HEK293 (cell line): ENCODE measurements around the gene ESR1.

Source experiments
- CTCF ChIA-PET: fragments of 350-600 bp; formaldehyde crosslinking; extraction: SDS; loops from one replicate; lab custom pipeline; 2021; ENCODE audit warnings: antibody characterized with exemption; lab: Yijun Ruan, JAX
- POLR2A ChIA-PET: fragments of 300-600 bp; formaldehyde crosslinking; extraction: SDS; loops from one replicate; lab custom pipeline; 2020; ENCODE audit warnings: antibody characterized with exemption, inconsistent platforms; lab: Yijun Ruan, JAX
- H3K27ac ChIP-seq: fragments of 200-500 bp; sonication (Bioruptor generic); 2 replicates; pipeline ENCODE4 v1.5.1; 2014; ENCODE audit warnings: low read depth, low read length, control low read depth, inconsistent platforms; ENCODE audit errors: extremely low read depth
- H3K36me3 ChIP-seq, 2 experiments: fragments of 200-500 bp in 1 of 2; sonication (Bioruptor generic) in 1 of 2; 1 replicate in 1 of 2; 2 replicates in 1 of 2; pipeline ENCODE4 v1.5.1; 2014 to 2017; ENCODE audit warnings: inconsistent platforms in 2 of 2, low read length in 2 of 2; ENCODE audit not compliant: control insufficient read depth in 2 of 2, insufficient read depth in 1 of 2
- H3K4me1 ChIP-seq: fragments of 200-500 bp; sonication (Bioruptor generic); 2 replicates; pipeline ENCODE4 v1.5.1; 2014; ENCODE audit warnings: mild to moderate bottlenecking, low read length, inconsistent platforms; ENCODE audit not compliant: control insufficient read depth, insufficient read depth
- H3K4me3 ChIP-seq: 2 replicates; pipeline ENCODE4 v1.5.1; 2011; ENCODE audit warnings: low read depth, mild to moderate bottlenecking, control low read depth, low read length, moderate library complexity
- H3K9me3 ChIP-seq: fragments of 200-500 bp; sonication (Bioruptor generic); 2 replicates; pipeline ENCODE4 v1.5.1; 2014; ENCODE audit warnings: low read depth, low read length, inconsistent platforms; ENCODE audit not compliant: control insufficient read depth, insufficient read depth
- EGR2 ChIP-seq: fragments of 450-650 bp; formaldehyde crosslinking; IDR thresholded peaks from 2 replicates; pipeline ENCODE4 v1.5.1; 2016; ENCODE audit warnings: low read depth, missing biosample characterization, missing genetic modification characterization
- GLI4 ChIP-seq: fragments of 450-650 bp; formaldehyde crosslinking; IDR thresholded peaks from 2 replicates; pipeline ENCODE4 v1.5.1; 2016; ENCODE audit warnings: missing biosample characterization, missing genetic modification characterization
- KLF9 ChIP-seq: fragments of 450-650 bp; formaldehyde crosslinking; IDR thresholded peaks from 2 replicates; pipeline ENCODE4 v1.5.1; 2016; ENCODE audit warnings: missing biosample characterization, missing genetic modification characterization, low read depth
- TCF7L2 ChIP-seq: IDR thresholded peaks from 2 replicates; pipeline ENCODE4 v1.6.1; 2011; ENCODE audit warnings: low read depth, mild to moderate bottlenecking, inconsistent platforms, low read length, moderate library complexity, borderline replicate concordance
- YY1 ChIP-seq: fragments of 450-650 bp; formaldehyde crosslinking; IDR thresholded peaks from 2 replicates; pipeline ENCODE4 v1.5.1; 2018; ENCODE audit warnings: missing biosample characterization, missing genetic modification characterization
- YY2 ChIP-seq: fragments of 450-650 bp; formaldehyde crosslinking; IDR thresholded peaks from 2 replicates; pipeline ENCODE4 v1.5.1; 2016; ENCODE audit warnings: missing biosample characterization, missing genetic modification characterization
- ZBTB1 ChIP-seq: fragments of 450-650 bp; formaldehyde crosslinking; IDR thresholded peaks from 2 replicates; pipeline ENCODE4 v1.5.1; 2016; ENCODE audit warnings: missing biosample characterization, missing genetic modification characterization
- ZBTB20 ChIP-seq: fragments of 450-650 bp; formaldehyde crosslinking; IDR thresholded peaks from 2 replicates; pipeline ENCODE4 v1.5.1; 2016; ENCODE audit warnings: missing biosample characterization, missing genetic modification characterization
- ZBTB8A ChIP-seq: fragments of 450-650 bp; formaldehyde crosslinking; IDR thresholded peaks from 2 replicates; pipeline ENCODE4 v1.5.1; 2016; ENCODE audit warnings: missing biosample characterization, missing genetic modification characterization
- ZFP41 ChIP-seq: fragments of 450-650 bp; formaldehyde crosslinking; IDR thresholded peaks from 2 replicates; pipeline ENCODE4 v1.5.1; 2016; ENCODE audit warnings: missing biosample characterization, missing genetic modification characterization, borderline replicate concordance
- ZNF133 ChIP-seq: fragments of 450-650 bp; formaldehyde crosslinking; IDR thresholded peaks from 2 replicates; pipeline ENCODE4 v1.5.1; 2016; ENCODE audit warnings: missing biosample characterization, missing genetic modification characterization
- ZNF175 ChIP-seq: fragments of 450-650 bp; formaldehyde crosslinking; IDR thresholded peaks from 2 replicates; pipeline ENCODE4 v1.5.1; 2016; ENCODE audit warnings: missing biosample characterization, missing genetic modification characterization
- ZNF19 ChIP-seq: fragments of 450-650 bp; formaldehyde crosslinking; IDR thresholded peaks from 2 replicates; pipeline ENCODE4; 2016; ENCODE audit warnings: missing biosample characterization, missing genetic modification characterization, low read depth
- ZNF202 ChIP-seq: fragments of 450-650 bp; formaldehyde crosslinking; IDR thresholded peaks from 2 replicates; pipeline ENCODE4 v1.5.1; 2016; ENCODE audit warnings: missing biosample characterization, missing genetic modification characterization, borderline replicate concordance
- ZNF26 ChIP-seq: fragments of 450-650 bp; formaldehyde crosslinking; IDR thresholded peaks from 2 replicates; pipeline ENCODE4 v1.5.1; 2016; ENCODE audit warnings: missing biosample characterization, missing genetic modification characterization
- ZNF362 ChIP-seq: fragments of 450-650 bp; formaldehyde crosslinking; IDR thresholded peaks from 2 replicates; pipeline ENCODE4 v1.5.1; 2016; ENCODE audit warnings: missing biosample characterization, missing genetic modification characterization
- ZNF366 ChIP-seq: fragments of 450-650 bp; formaldehyde crosslinking; conservative IDR thresholded peaks from 2 replicates; pipeline ENCODE4 v1.5.1; 2016; ENCODE audit warnings: missing biosample characterization, missing genetic modification characterization
- ZNF404 ChIP-seq: fragments of 450-650 bp; formaldehyde crosslinking; IDR thresholded peaks from 2 replicates; pipeline ENCODE4 v1.5.1; 2017; ENCODE audit warnings: missing biosample characterization, missing genetic modification characterization
- ZNF423 ChIP-seq: fragments of 450-650 bp; formaldehyde crosslinking; IDR thresholded peaks from 2 replicates; pipeline ENCODE4 v1.5.1; 2016; ENCODE audit warnings: missing biosample characterization, missing genetic modification characterization
- ZNF555 ChIP-seq: fragments of 450-650 bp; formaldehyde crosslinking; conservative IDR thresholded peaks from 2 replicates; pipeline ENCODE4 v1.5.1; 2017; ENCODE audit warnings: missing biosample characterization, mild to moderate bottlenecking, missing genetic modification characterization, inconsistent platforms
- ZNF610 ChIP-seq: fragments of 450-650 bp; formaldehyde crosslinking; IDR thresholded peaks from 2 replicates; pipeline ENCODE4 v1.5.1; 2016; ENCODE audit warnings: missing biosample characterization, missing genetic modification characterization, borderline replicate concordance
- ZNF654 ChIP-seq: fragments of 450-650 bp; formaldehyde crosslinking; IDR thresholded peaks from 2 replicates; pipeline ENCODE4 v1.5.1; 2016; ENCODE audit warnings: low read depth, missing biosample characterization, missing genetic modification characterization
- ZNF658 ChIP-seq: fragments of 450-650 bp; formaldehyde crosslinking; IDR thresholded peaks from 2 replicates; pipeline ENCODE4; 2016; ENCODE audit warnings: missing biosample characterization, missing genetic modification characterization
- ZNF660 ChIP-seq: fragments of 450-650 bp; IDR thresholded peaks from 2 replicates; pipeline ENCODE4 v1.5.1; 2018; ENCODE audit warnings: missing biosample characterization, mild to moderate bottlenecking, missing genetic modification characterization
- ZNF701 ChIP-seq: fragments of 450-650 bp; formaldehyde crosslinking; IDR thresholded peaks from 2 replicates; pipeline ENCODE4 v1.5.1; 2016; ENCODE audit warnings: missing biosample characterization, missing genetic modification characterization
- ZNF704 ChIP-seq: fragments of 450-650 bp; formaldehyde crosslinking; IDR thresholded peaks from 2 replicates; pipeline ENCODE4 v1.5.1; 2016; ENCODE audit warnings: missing biosample characterization, missing genetic modification characterization
- ZNF785 ChIP-seq: fragments of 450-650 bp; formaldehyde crosslinking; IDR thresholded peaks from 2 replicates; pipeline ENCODE4 v1.5.1; 2016; ENCODE audit warnings: missing biosample characterization, missing genetic modification characterization
- TF ChIP-seq, protein P1 (sequence below): fragments of 450-650 bp; formaldehyde crosslinking; IDR thresholded peaks from 2 replicates; pipeline ENCODE4 v1.5.1; 2016; ENCODE audit warnings: missing biosample characterization, missing genetic modification characterization, low read depth
- TF ChIP-seq, protein P2 (sequence below): fragments of 450-650 bp; IDR thresholded peaks from 2 replicates; pipeline ENCODE4 v1.5.1; 2018; ENCODE audit warnings: missing biosample characterization, mild to moderate bottlenecking, missing genetic modification characterization
- TF ChIP-seq, protein P3 (sequence below): fragments of 450-650 bp; formaldehyde crosslinking; IDR thresholded peaks from 2 replicates; pipeline ENCODE4 v1.5.1; 2017; ENCODE audit warnings: missing biosample characterization, missing genetic modification characterization

The ESR1 gene

GRCh38 chr6:151948002-151948743 lies 140.7 kb downstream of the ESR1 start:
- Histone ChIP-seq H3K4me3 (no peak overlapping the region), H3K27ac (no peak overlapping the region), H3K4me1 (no peaks in the 10 kb centered on the region), H3K36me3 (no peaks in the 10 kb centered on the region), H3K9me3 (no peaks in the 10 kb centered on the region)
- POLR2A ChIA-PET, result no interaction called here
- CTCF ChIA-PET, result interaction anchor here (0.6 kb wide), 1 partner anchor 38 kb away, joined by 3 read pairs; no protein-coding TSS in a partner anchor
- TF ChIP-seq, protein P1, sequence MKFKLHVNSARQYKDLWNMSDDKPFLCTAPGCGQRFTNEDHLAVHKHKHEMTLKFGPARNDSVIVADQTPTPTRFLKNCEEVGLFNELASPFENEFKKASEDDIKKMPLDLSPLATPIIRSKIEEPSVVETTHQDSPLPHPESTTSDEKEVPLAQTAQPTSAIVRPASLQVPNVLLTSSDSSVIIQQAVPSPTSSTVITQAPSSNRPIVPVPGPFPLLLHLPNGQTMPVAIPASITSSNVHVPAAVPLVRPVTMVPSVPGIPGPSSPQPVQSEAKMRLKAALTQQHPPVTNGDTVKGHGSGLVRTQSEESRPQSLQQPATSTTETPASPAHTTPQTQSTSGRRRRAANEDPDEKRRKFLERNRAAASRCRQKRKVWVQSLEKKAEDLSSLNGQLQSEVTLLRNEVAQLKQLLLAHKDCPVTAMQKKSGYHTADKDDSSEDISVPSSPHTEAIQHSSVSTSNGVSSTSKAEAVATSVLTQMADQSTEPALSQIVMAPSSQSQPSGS, result no peak
- TF ChIP-seq ZNF660 (tag by site-specific recombination), result no peak
- TF ChIP-seq YY1 (tag by site-specific recombination), result no peak
- no peak for TF ChIP-seq ZBTB8A (tag by site-specific recombination)
- TF ChIP-seq ZBTB20 (tag by site-specific recombination), result no peak
- TF ChIP-seq ZBTB1, result no peak
- no peak for TF ChIP-seq KLF9 (tag by site-specific recombination)
- TF ChIP-seq ZNF704, result no peak
- no peak for TF ChIP-seq ZNF19 (tag by site-specific recombination)
- no peak for TF ChIP-seq ZNF362
- no peak for TF ChIP-seq ZNF133
- no peak for TF ChIP-seq YY2
- no peak for TF ChIP-seq ZNF175 (tag by site-specific recombination)
- no peak for TF ChIP-seq ZNF658 (tag by site-specific recombination)
- TF ChIP-seq ZNF610 (tag by site-specific recombination), result no peak
- TF ChIP-seq ZNF202 (tag by site-specific recombination), result no peak
- no peak for TF ChIP-seq ZNF555
- TF ChIP-seq ZFP41 (tag by site-specific recombination), result no peak

GRCh38 chr6:151958332-151958731 lies 150.8 kb downstream of the ESR1 start:
- ChIA-PET CTCF (interaction anchor here (0.6 to 1.1 kb wide), 2 partner anchors 166 to 527 kb away, joined by 3 to 4 read pairs; no protein-coding TSS in a partner anchor), POLR2A (no interaction called here)
- TF ChIP-seq ZNF366 (tag by site-specific recombination), result no peak
- no peak for TF ChIP-seq GLI4 (tag by site-specific recombination)
- TF ChIP-seq ZNF26 (tag by site-specific recombination), result no peak
- no peak for TF ChIP-seq ZNF423 (tag by site-specific recombination)
- no peak for TF ChIP-seq EGR2
- TF ChIP-seq ZNF404 (tag by site-specific recombination), result no peak
- no peak for TF ChIP-seq ZNF701 (tag by site-specific recombination)
- TF ChIP-seq TCF7L2, result no peak
- no peak for TF ChIP-seq ZNF654
- TF ChIP-seq, protein P2, sequence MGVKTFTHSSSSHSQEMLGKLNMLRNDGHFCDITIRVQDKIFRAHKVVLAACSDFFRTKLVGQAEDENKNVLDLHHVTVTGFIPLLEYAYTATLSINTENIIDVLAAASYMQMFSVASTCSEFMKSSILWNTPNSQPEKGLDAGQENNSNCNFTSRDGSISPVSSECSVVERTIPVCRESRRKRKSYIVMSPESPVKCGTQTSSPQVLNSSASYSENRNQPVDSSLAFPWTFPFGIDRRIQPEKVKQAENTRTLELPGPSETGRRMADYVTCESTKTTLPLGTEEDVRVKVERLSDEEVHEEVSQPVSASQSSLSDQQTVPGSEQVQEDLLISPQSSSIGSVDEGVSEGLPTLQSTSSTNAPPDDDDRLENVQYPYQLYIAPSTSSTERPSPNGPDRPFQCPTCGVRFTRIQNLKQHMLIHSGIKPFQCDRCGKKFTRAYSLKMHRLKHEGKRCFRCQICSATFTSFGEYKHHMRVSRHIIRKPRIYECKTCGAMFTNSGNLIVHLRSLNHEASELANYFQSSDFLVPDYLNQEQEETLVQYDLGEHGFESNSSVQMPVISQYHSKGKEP (tag by site-specific recombination), result no peak
- no peak for TF ChIP-seq ZNF785
- TF ChIP-seq, protein P3, sequence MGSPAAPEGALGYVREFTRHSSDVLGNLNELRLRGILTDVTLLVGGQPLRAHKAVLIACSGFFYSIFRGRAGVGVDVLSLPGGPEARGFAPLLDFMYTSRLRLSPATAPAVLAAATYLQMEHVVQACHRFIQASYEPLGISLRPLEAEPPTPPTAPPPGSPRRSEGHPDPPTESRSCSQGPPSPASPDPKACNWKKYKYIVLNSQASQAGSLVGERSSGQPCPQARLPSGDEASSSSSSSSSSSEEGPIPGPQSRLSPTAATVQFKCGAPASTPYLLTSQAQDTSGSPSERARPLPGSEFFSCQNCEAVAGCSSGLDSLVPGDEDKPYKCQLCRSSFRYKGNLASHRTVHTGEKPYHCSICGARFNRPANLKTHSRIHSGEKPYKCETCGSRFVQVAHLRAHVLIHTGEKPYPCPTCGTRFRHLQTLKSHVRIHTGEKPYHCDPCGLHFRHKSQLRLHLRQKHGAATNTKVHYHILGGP (tag by site-specific recombination), result no peak
- H3K36me3 ChIP-seq, result no peaks in the 10 kb centered on the region
- no peaks in the 10 kb centered on the region for H3K4me1 ChIP-seq
- no peak overlapping the region for H3K4me3 ChIP-seq
- no peaks in the 10 kb centered on the region for H3K9me3 ChIP-seq
- H3K27ac ChIP-seq, result no peak overlapping the region
